ENCODE measurements around the gene RAP1B. TPM values are rescaled to one million over a fixed set of nuclear protein-coding genes. Genes with fewer than 3 reads are reported as not detected.

RAP1B gene
- total RNA-seq, 4 donors from 2014 or later = 180 to 380 (median 224) TPM

GRCh38 chr12:68638721-68639395, 28.2 kb downstream of the RAP1B start:
- WGBS, 2 donors (ENCODE audit: low coverage in 1 of 2) = 78 to 83% methylated on average over 8 to 12 of the region's 12 CpGs
- Histone ChIP-seq H3K4me1 (peaks cover 3 to 75% (median 28%) of the 10 kb centered on the region in 4 donors), H3K9me3 (no peaks in the 10 kb centered on the region), H3K27me3 (no peaks in the 10 kb centered on the region), H3K27ac (no peak overlapping the region), H3K4me3 (no peak overlapping the region), H3K36me3 (no peaks in the 10 kb centered on the region)
- intact Hi-C loops (cut with DNase I; ENCODE audit: low total_unique reads) (no loop called here), in situ Hi-C loops (cut with MboI; ENCODE audit: low pct_ligation_motif_present in 1 of 4, low pct_unique_long_range_greater_than_20kb in 1 of 4, low sequenced_read_pairs in 3 of 4) (no loop called here)
- no peak for DNase-seq
- TF ChIP-seq POLR2AphosphoS5 (IDR thresholded peaks at IDR 0.05) (no peak), EP300 (IDR thresholded peaks at IDR 0.05; ENCODE audit: low read depth) (no peak), POLR2A (IDR thresholded peaks at IDR 0.05) (no peak), CTCF (IDR thresholded peaks at IDR 0.05) (no peak)

- in situ Hi-C loops (cut with MboI; ENCODE audit: low pct_ligation_motif_present in 1 of 4, low pct_unique_long_range_greater_than_20kb in 1 of 4, low sequenced_read_pairs in 3 of 4) = no loop called here
- no peaks in the 10 kb centered on the region for H3K36me3 ChIP-seq
- H3K4me1 ChIP-seq = peaks cover 0 to 70% (median 25%) of the 10 kb centered on the region in 4 donors
- H3K27me3 ChIP-seq = no peaks in the 10 kb centered on the region
- H3K27ac ChIP-seq = no peak overlapping the region
- no peak for DNase-seq
- no peak for TF ChIP-seq CTCF (IDR thresholded peaks at IDR 0.05)
- no peak for TF ChIP-seq POLR2A (IDR thresholded peaks at IDR 0.05)
- no peak for TF ChIP-seq POLR2AphosphoS5 (IDR thresholded peaks at IDR 0.05)
- TF ChIP-seq EP300 (IDR thresholded peaks at IDR 0.05; ENCODE audit: low read depth) = no peak
- no peaks in the 10 kb centered on the region for H3K9me3 ChIP-seq
- intact Hi-C loops (cut with DNase I; ENCODE audit: low total_unique reads) = no loop called here
- WGBS, 2 donors (ENCODE audit: low coverage in 1 of 2) = 91 to 100% methylated on average over 1 of the region's 1 CpG
- H3K4me3 ChIP-seq = no peak overlapping the region
These were observed 28.7 kb downstream of the RAP1B start for GRCh38 chr12:68639396-68639767.

- H3K9me3 ChIP-seq = no peaks in the 10 kb centered on the region
- in situ Hi-C loops (cut with MboI; ENCODE audit: low pct_ligation_motif_present in 1 of 4, low pct_unique_long_range_greater_than_20kb in 1 of 4, low sequenced_read_pairs in 3 of 4) = no loop called here
- intact Hi-C loops (cut with DNase I; ENCODE audit: low total_unique reads) = no loop called here
- H3K4me1 ChIP-seq = peaks cover 0 to 58% (median 22%) of the 10 kb centered on the region in 4 donors
- peak; percentile 34 for DNase-seq
- H3K27me3 ChIP-seq = no peaks in the 10 kb centered on the region
- peak overlapping the region in 1 of 4 donors; percentile 18 for H3K27ac ChIP-seq
- H3K4me3 ChIP-seq = no peak overlapping the region
- WGBS, 2 donors (ENCODE audit: low coverage in 1 of 2) = 44 to 50% methylated on average over 5 of the region's 5 CpGs
- no peaks in the 10 kb centered on the region for H3K36me3 ChIP-seq
- TF ChIP-seq POLR2AphosphoS5 (IDR thresholded peaks at IDR 0.05) (no peak), EP300 (IDR thresholded peaks at IDR 0.05; ENCODE audit: low read depth) (no peak), POLR2A (IDR thresholded peaks at IDR 0.05) (no peak), CTCF (IDR thresholded peaks at IDR 0.05) (no peak)
These were observed 30.4 kb downstream of the RAP1B start for GRCh38 chr12:68641138-68641537.

GRCh38 chr12:68646484-68646883, 35.8 kb downstream of the RAP1B start:
- intact Hi-C loops (cut with DNase I; ENCODE audit: low total_unique reads) = no loop called here
- WGBS, 2 donors (ENCODE audit: low coverage in 1 of 2) = 86 to 94% methylated on average over 1 to 5 of the region's 5 CpGs
- Histone ChIP-seq H3K27me3 (no peaks in the 10 kb centered on the region), H3K9me3 (no peaks in the 10 kb centered on the region), H3K36me3 (peaks cover 0 to 14% (median 5%) of the 10 kb centered on the region in 4 donors), H3K4me1 (peaks cover 5 to 37% (median 7%) of the 10 kb centered on the region in 4 donors), H3K27ac (no peak overlapping the region), H3K4me3 (no peak overlapping the region)
- TF ChIP-seq POLR2A (IDR thresholded peaks at IDR 0.05) = no peak
- no peak for TF ChIP-seq CTCF (IDR thresholded peaks at IDR 0.05)
- TF ChIP-seq POLR2AphosphoS5 (IDR thresholded peaks at IDR 0.05) = no peak
- no peak for TF ChIP-seq EP300 (IDR thresholded peaks at IDR 0.05; ENCODE audit: low read depth)
- in situ Hi-C loops (cut with MboI; ENCODE audit: low pct_ligation_motif_present in 1 of 4, low pct_unique_long_range_greater_than_20kb in 1 of 4, low sequenced_read_pairs in 3 of 4) = no loop called here
- DNase-seq = no peak
